Measurements from ENCODE around the gene RGS18.

- TF ChIP-seq, protein P1, sequence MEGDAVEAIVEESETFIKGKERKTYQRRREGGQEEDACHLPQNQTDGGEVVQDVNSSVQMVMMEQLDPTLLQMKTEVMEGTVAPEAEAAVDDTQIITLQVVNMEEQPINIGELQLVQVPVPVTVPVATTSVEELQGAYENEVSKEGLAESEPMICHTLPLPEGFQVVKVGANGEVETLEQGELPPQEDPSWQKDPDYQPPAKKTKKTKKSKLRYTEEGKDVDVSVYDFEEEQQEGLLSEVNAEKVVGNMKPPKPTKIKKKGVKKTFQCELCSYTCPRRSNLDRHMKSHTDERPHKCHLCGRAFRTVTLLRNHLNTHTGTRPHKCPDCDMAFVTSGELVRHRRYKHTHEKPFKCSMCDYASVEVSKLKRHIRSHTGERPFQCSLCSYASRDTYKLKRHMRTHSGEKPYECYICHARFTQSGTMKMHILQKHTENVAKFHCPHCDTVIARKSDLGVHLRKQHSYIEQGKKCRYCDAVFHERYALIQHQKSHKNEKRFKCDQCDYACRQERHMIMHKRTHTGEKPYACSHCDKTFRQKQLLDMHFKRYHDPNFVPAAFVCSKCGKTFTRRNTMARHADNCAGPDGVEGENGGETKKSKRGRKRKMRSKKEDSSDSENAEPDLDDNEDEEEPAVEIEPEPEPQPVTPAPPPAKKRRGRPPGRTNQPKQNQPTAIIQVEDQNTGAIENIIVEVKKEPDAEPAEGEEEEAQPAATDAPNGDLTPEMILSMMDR (IDR thresholded peaks at IDR 0.05) = no peak
- TF ChIP-seq POLR2A (IDR thresholded peaks at IDR 0.05) = no peak
Measured at GRCh38 chr1:192159781-192160180, 1.5 kb downstream of the RGS18 start.

Measured in Peyer's patch (tissue), 4 donors.